Upper lobe of right lung (tissue), 1 donor: ENCODE results near the gene CALU. TPM values are rescaled to one million over a fixed set of nuclear protein-coding genes. Genes with fewer than 3 reads are reported as not detected.

ENCODE experiments used
- ATAC-seq: fragments of 200-7000 bp; cut with Tn5 transposase; one replicate; pipeline ENCODE4 v1.9.1; 2020; ENCODE audit warnings: mild to moderate bottlenecking, moderate library complexity
- DNase-seq: peaks from one replicate; pipeline ENCODE4 v3.0.0-alpha.2; 2020
- H3K27ac ChIP-seq: fragments of 200-600 bp; one replicate; pipeline ENCODE4 v1.8.0; 2022
- H3K27me3 ChIP-seq: fragments of 200-600 bp; one replicate; pipeline ENCODE4 v1.8.0; 2022; ENCODE audit warnings: mild to moderate bottlenecking
- H3K36me3 ChIP-seq: fragments of 200-600 bp; one replicate; pipeline ENCODE4 v1.8.0; 2022
- H3K4me1 ChIP-seq: fragments of 200-600 bp; one replicate; pipeline ENCODE4 v1.8.0; 2022
- H3K4me3 ChIP-seq: fragments of 200-600 bp; one replicate; pipeline ENCODE4 v1.8.0; 2022; ENCODE audit warnings: mild to moderate bottlenecking
- H3K9me3 ChIP-seq: fragments of 200-600 bp; one replicate; pipeline ENCODE4 v1.8.0; 2022
- intact Hi-C: fragments of 100-400 bp; cut with DNase I; formaldehyde crosslinking; loops from one replicate; pipeline ENCODE4 v1.11.0; 2022
- total RNA-seq: library from RNA; stranded (reverse); fragmentation: NEBNext Ultra II Directional; extraction: Animal tissue kit (Norgen Biotek cat#: 25700); gene quantifications from one replicate; pipeline ENCODE4 v1.2.1, GENCODE V29; 2021
- TF ChIP-seq, protein P1 (sequence below): fragments of 200-600 bp; IDR thresholded peaks from one replicate; pipeline ENCODE4 v1.8.0; 2022; ENCODE audit warnings: antibody characterized with exemption
- donor health status: DM: no; HTN: yes; CAD: no; lungs with severe emphysema.

Gene CALU
- total RNA-seq, 1 donor from 2014 or later, result 100 TPM

- intact Hi-C loops, result no loop called here
- DNase-seq, result no peak
- peaks cover 7% of the 10 kb centered on the region for H3K4me1 ChIP-seq
- no peak overlapping the region for H3K4me3 ChIP-seq
- no peaks in the 10 kb centered on the region for H3K9me3 ChIP-seq
- H3K27ac ChIP-seq, result no peak overlapping the region
- no peaks in the 10 kb centered on the region for H3K27me3 ChIP-seq
- ATAC-seq, result no peak
- H3K36me3 ChIP-seq, result peaks cover 95% of the 10 kb centered on the region
- TF ChIP-seq, protein P1, sequence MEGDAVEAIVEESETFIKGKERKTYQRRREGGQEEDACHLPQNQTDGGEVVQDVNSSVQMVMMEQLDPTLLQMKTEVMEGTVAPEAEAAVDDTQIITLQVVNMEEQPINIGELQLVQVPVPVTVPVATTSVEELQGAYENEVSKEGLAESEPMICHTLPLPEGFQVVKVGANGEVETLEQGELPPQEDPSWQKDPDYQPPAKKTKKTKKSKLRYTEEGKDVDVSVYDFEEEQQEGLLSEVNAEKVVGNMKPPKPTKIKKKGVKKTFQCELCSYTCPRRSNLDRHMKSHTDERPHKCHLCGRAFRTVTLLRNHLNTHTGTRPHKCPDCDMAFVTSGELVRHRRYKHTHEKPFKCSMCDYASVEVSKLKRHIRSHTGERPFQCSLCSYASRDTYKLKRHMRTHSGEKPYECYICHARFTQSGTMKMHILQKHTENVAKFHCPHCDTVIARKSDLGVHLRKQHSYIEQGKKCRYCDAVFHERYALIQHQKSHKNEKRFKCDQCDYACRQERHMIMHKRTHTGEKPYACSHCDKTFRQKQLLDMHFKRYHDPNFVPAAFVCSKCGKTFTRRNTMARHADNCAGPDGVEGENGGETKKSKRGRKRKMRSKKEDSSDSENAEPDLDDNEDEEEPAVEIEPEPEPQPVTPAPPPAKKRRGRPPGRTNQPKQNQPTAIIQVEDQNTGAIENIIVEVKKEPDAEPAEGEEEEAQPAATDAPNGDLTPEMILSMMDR, result no peak
Observed at GRCh38 chr7:128759242-128759641, 20.1 kb downstream of the CALU start.

DNA sequence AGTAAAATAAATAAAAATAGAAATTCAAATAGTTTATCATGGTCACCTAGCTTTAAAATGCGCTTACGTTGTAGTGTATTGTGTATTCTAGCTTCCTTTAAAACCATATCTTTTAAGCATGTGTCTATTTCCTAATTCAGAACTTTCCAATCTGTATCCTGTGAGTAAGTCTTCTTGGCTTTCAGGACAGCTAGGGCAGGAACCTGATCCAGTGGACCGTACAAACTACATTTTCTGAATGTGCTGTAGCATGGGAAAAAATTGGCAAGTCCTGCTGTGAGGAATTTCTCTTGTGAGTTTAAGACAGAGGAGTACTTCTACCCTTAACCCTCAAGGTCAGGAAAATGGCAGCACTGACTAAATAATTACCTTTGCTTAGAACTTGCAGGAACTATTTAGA lies 24.4 kb downstream of the CALU start:
- ATAC-seq, result no peak

DNA sequence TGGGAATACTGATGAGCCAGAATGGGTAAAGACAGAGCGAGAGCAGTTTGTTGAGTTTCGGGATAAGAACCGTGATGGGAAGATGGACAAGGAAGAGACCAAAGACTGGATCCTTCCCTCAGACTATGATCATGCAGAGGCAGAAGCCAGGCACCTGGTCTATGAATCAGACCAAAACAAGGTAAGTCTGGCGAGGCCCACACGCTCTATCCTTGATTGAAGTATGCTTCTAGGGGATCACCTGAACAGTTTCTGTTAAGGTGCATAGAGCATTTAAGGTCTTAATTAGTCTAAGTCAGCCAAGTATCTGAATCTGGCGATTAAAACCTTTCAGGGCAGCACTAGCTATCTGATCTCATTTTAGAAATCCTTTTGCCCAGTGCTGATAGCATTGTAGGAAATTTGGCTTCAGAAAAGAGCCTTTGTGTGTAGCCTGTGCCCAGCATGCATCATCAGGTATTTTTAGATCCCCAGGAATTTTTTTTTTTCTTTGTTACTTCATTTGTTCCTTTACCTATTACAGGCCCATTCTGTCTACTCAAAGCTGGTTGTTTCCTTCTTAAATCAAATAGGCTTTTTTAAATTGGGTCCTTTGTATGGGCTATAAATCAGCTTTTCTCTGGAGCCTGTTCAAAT lies 28.4 kb downstream of the CALU start:
- TF ChIP-seq, protein P1, result no peak
- intact Hi-C loops, result no loop called here
- Histone ChIP-seq H3K4me3 (no peak overlapping the region), H3K9me3 (no peaks in the 10 kb centered on the region), H3K27ac (no peak overlapping the region), H3K36me3 (peaks cover 87% of the 10 kb centered on the region), H3K4me1 (no peaks in the 10 kb centered on the region), H3K27me3 (no peaks in the 10 kb centered on the region)
- DNase-seq, result no peak
- no peak for ATAC-seq

More for the DNA sequence above, 24.4 kb downstream of the CALU start:
- H3K36me3 ChIP-seq, result peaks cover 91% of the 10 kb centered on the region
- H3K4me1 ChIP-seq, result no peaks in the 10 kb centered on the region
- no peak overlapping the region for H3K27ac ChIP-seq
- no peaks in the 10 kb centered on the region for H3K27me3 ChIP-seq
- H3K4me3 ChIP-seq, result no peak overlapping the region
- no peaks in the 10 kb centered on the region for H3K9me3 ChIP-seq
- DNase-seq, result no peak
- TF ChIP-seq, protein P1, result no peak
- intact Hi-C loops, result no loop called here

DNA sequence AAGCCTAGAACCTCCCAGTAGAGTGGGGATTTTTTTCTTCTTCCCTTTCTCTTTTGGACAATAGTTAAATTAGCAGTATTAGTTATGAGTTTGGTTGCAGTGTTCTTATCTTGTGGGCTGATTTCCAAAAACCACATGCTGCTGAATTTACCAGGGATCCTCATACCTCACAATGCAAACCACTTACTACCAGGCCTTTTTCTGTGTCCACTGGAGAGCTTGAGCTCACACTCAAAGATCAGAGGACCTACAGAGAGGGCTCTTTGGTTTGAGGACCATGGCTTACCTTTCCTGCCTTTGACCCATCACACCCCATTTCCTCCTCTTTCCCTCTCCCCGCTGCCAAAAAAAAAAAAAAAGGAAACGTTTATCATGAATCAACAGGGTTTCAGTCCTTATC lies 31.1 kb downstream of the CALU start:
- no peaks in the 10 kb centered on the region for H3K27me3 ChIP-seq
- no peak overlapping the region for H3K4me3 ChIP-seq
- TF ChIP-seq, protein P1, result no peak
- ATAC-seq (peak; percentile 88), DNase-seq (no peak)
- intact Hi-C loops, result no loop called here
- H3K27ac ChIP-seq, result no peak overlapping the region
- no peaks in the 10 kb centered on the region for H3K9me3 ChIP-seq
- no peaks in the 10 kb centered on the region for H3K4me1 ChIP-seq
- peaks cover 79% of the 10 kb centered on the region for H3K36me3 ChIP-seq

GRCh38 chr7:128773604-128774003 lies 34.4 kb downstream of the CALU start:
- H3K9me3 ChIP-seq, result no peaks in the 10 kb centered on the region
- H3K4me3 ChIP-seq, result no peak overlapping the region
- TF ChIP-seq, protein P1, result no peak

More at GRCh38 chr7:128773604-128774003, 34.4 kb downstream of the CALU start:
- H3K36me3 ChIP-seq, result peaks cover 48% of the 10 kb centered on the region
- DNase-seq (no peak), ATAC-seq (no peak)
- intact Hi-C loops, result no loop called here
- H3K27me3 ChIP-seq, result no peaks in the 10 kb centered on the region
- H3K4me1 ChIP-seq, result no peaks in the 10 kb centered on the region
- no peak overlapping the region for H3K27ac ChIP-seq
